OCI-LY7 (cell line): Measurements from ENCODE around the gene NSRP1. TPM values are rescaled to one million over a fixed set of nuclear protein-coding genes. Genes with fewer than 3 reads are reported as not detected.
"Not testable (repeated sequence)": the region's sequence is repeated elsewhere in the genome, so short reads cannot be mapped to it uniquely, and the experiment has no call there.

Experiments
- BruUV-seq: library from RNA; stranded (reverse); fragments of 400-500 nt; replicated peaks from 2 replicates; lab custom pipeline; 2021; lab: Mats Ljungman, UMichigan
- CTCF ChIA-PET: fragments of 300-600 bp; sonication (Branson Sonifier 250); formaldehyde crosslinking; loops from one replicate; lab custom pipeline; 2022; ENCODE audit warnings: antibody characterized with exemption; ENCODE audit not compliant: unreplicated experiment; lab: Charles Lee
- POLR2A ChIA-PET: fragments of 300-600 bp; sonication (Branson Sonifier 250); formaldehyde crosslinking; loops from one replicate; lab custom pipeline; 2022; ENCODE audit warnings: antibody characterized with exemption; lab: Charles Lee
- DNase-seq: peaks from one replicate; pipeline ENCODE4 v3.0.0-alpha.2; 2015; ENCODE audit warnings: low spot score
- H2AFZ ChIP-seq: fragments of 200-600 bp; sonication (generic), shearing (Covaris generic); 2 replicates; pipeline ENCODE4 v1.6.1; 2014; ENCODE audit warnings: mild to moderate bottlenecking, antibody characterized with exemption, low read length, moderate library complexity
- H3K27ac ChIP-seq: fragments of 200-600 bp; sonication (generic); 2 replicates; pipeline ENCODE4 v1.5.1; 2014; ENCODE audit warnings: mixed run types, low read depth, mild to moderate bottlenecking, moderate library complexity, low read length, inconsistent platforms; ENCODE audit not compliant: poor library complexity, severe bottlenecking
- H3K36me3 ChIP-seq: fragments of 200-600 bp; sonication (generic); 2 replicates; pipeline ENCODE4 v1.6.1; 2014; ENCODE audit warnings: mild to moderate bottlenecking, antibody characterized with exemption, low read length, moderate library complexity, mixed read lengths; ENCODE audit not compliant: insufficient read depth
- H3K4me1 ChIP-seq: fragments of 200-600 bp; sonication (generic); 2 replicates; pipeline ENCODE4 v1.5.1; 2014; ENCODE audit warnings: mild to moderate bottlenecking, low read length; ENCODE audit not compliant: insufficient read depth, poor library complexity, severe bottlenecking
- H3K4me2 ChIP-seq: fragments of 200-600 bp; sonication (generic); 2 replicates; pipeline ENCODE4 v1.6.1; 2014; ENCODE audit warnings: mild to moderate bottlenecking, low read length
- H3K4me3 ChIP-seq: fragments of 200-600 bp; sonication (generic); 2 replicates; pipeline ENCODE4 v1.5.1; 2014; ENCODE audit warnings: mild to moderate bottlenecking, low read depth, low read length; ENCODE audit not compliant: poor library complexity, severe bottlenecking
- H3K79me2 ChIP-seq: fragments of 200-600 bp; sonication (generic); 2 replicates; pipeline ENCODE4 v1.6.1; 2016; ENCODE audit warnings: low read depth, mild to moderate bottlenecking, low read length, moderate library complexity, mixed read lengths; ENCODE audit not compliant: insufficient read depth
- H3K9me2 ChIP-seq: fragments of 200-600 bp; sonication (generic); 2 replicates; pipeline ENCODE4 v1.6.1; 2016; ENCODE audit warnings: mild to moderate bottlenecking, low read length, mixed read lengths; ENCODE audit not compliant: insufficient read depth
- H3K9me3 ChIP-seq: fragments of 200-600 bp; sonication (generic); 2 replicates; pipeline ENCODE4 v1.6.1; 2014; ENCODE audit warnings: mild to moderate bottlenecking, mixed run types, low read length, mixed read lengths
- H4K20me1 ChIP-seq: fragments of 200-600 bp; sonication (generic); 2 replicates; pipeline ENCODE4 v1.6.1; 2014; ENCODE audit warnings: mild to moderate bottlenecking, antibody characterized with exemption, low read length, moderate library complexity, mixed read lengths; ENCODE audit not compliant: insufficient read depth
- EZH2phosphoT487 ChIP-seq: fragments of 200-600 bp; sonication (generic); IDR thresholded peaks from 2 replicates; pipeline ENCODE4 v1.6.1; 2018; ENCODE audit warnings: low read depth, borderline replicate concordance, mild to moderate bottlenecking, mixed run types, antibody characterized with exemption, low read length, moderate library complexity, mixed read lengths
- intact Hi-C: fragments of 100-400 bp; cut with micrococcal nuclease; formaldehyde crosslinking; loops from one replicate; pipeline ENCODE4 v1.10.0; 2022; ENCODE audit not compliant: unreplicated experiment
- total RNA-seq, 2 experiments: library from RNA; depleted of rRNA in 1 of 2; stranded (reverse); fragments of >200 nt in 1 of 2; shearing (Covaris generic) in 1 of 2; gene quantifications; 2 replicates each; pipeline ENCODE4 v1.2.3, GENCODE V29; 2014 to 2022
- TF ChIP-seq, protein P1 (sequence below): fragments of 200-600 bp; sonication (generic); conservative IDR thresholded peaks from 2 replicates; pipeline ENCODE4 v1.5.1; 2014; ENCODE audit warnings: mild to moderate bottlenecking, antibody characterized with exemption, low read length, moderate library complexity, mixed read lengths

NSRP1 gene
- total RNA-seq, 2 experiments from 2014 or later, result 18.6 to 44.1 TPM

DNA sequence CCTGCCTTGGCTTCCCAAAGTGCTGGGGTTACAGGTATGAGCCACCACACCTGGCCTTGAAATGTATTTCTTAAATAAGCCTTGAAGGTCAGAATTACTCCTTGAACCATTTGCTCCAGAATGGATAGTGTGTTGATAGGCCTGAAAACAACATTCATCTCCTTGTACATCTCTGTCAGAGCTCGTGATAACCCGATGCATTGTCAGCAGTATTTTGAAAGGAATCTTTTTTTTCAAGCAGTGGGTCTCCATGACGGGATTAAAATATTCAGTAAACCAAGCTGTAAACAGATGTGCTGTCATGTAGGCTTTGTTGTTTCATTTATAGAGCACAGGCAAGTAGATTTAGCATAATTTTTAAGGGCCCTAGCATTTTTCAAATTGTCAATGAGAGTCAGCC is 16.6 kb downstream of the NSRP1 start:
- Histone ChIP-seq H3K4me1 (no peaks in the 10 kb centered on the region), H4K20me1 (no peaks in the 10 kb centered on the region), H2AFZ (no peak overlapping the region), H3K27ac (no peak overlapping the region), H3K79me2 (peaks cover 64% of the 10 kb centered on the region), H3K4me2 (no peak overlapping the region), H3K36me3 (peaks cover 94% of the 10 kb centered on the region), H3K9me2 (no peaks in the 10 kb centered on the region), H3K4me3 (no peak overlapping the region), H3K9me3 (no peaks in the 10 kb centered on the region)
- ChIA-PET CTCF (no interaction called here), POLR2A (interaction anchor here (0.7 kb wide), 1 partner anchor 19 kb away, joined by 8 read pairs; no protein-coding TSS in a partner anchor)
- DNase-seq, result no peak
- intact Hi-C loops, result no loop called here
- TF ChIP-seq, protein P1, sequence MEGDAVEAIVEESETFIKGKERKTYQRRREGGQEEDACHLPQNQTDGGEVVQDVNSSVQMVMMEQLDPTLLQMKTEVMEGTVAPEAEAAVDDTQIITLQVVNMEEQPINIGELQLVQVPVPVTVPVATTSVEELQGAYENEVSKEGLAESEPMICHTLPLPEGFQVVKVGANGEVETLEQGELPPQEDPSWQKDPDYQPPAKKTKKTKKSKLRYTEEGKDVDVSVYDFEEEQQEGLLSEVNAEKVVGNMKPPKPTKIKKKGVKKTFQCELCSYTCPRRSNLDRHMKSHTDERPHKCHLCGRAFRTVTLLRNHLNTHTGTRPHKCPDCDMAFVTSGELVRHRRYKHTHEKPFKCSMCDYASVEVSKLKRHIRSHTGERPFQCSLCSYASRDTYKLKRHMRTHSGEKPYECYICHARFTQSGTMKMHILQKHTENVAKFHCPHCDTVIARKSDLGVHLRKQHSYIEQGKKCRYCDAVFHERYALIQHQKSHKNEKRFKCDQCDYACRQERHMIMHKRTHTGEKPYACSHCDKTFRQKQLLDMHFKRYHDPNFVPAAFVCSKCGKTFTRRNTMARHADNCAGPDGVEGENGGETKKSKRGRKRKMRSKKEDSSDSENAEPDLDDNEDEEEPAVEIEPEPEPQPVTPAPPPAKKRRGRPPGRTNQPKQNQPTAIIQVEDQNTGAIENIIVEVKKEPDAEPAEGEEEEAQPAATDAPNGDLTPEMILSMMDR, result no peak
- TF ChIP-seq EZH2phosphoT487, result no peak
- no TSS peak for BruUV-seq

DNA sequence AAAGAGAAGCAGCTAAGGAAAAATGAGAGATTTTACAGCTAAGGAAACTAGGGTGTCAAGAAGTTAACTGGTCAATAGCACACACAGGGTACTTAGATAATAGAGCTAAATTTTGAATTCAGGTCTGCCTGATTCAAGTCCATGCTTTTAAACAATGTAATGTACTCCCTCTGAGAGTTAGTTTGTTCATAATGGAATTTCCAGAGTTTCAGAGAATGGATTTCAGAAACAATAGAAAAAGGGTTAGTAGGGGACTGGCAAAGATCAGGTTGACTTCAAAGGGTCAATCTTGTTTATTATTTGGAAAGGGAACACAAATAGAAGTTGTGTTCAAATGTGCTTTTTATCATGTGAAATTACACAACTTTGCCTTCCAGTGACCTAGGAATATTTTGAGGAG is 17.9 kb downstream of the NSRP1 start:
- no peaks in the 10 kb centered on the region for H3K9me3 ChIP-seq
- CTCF ChIA-PET, result no interaction called here
- peaks cover 63% of the 10 kb centered on the region for H3K79me2 ChIP-seq
- H3K9me2 ChIP-seq, result no peaks in the 10 kb centered on the region
- POLR2A ChIA-PET, result interaction anchor here (0.8 kb wide), 1 partner anchor 17 kb away, joined by 4 read pairs; no protein-coding TSS in a partner anchor
- DNase-seq, result no peak
- no peak overlapping the region for H3K4me3 ChIP-seq
- intact Hi-C loops, result no loop called here
- H3K4me2 ChIP-seq, result no peak overlapping the region
- no peaks in the 10 kb centered on the region for H4K20me1 ChIP-seq
- BruUV-seq, result TSS peak; percentile 8
- peaks cover 89% of the 10 kb centered on the region for H3K36me3 ChIP-seq
- TF ChIP-seq, protein P1, result no peak
- TF ChIP-seq EZH2phosphoT487, result no peak
- H3K4me1 ChIP-seq, result no peaks in the 10 kb centered on the region
- no peak overlapping the region for H3K27ac ChIP-seq
- H2AFZ ChIP-seq, result no peak overlapping the region

DNA sequence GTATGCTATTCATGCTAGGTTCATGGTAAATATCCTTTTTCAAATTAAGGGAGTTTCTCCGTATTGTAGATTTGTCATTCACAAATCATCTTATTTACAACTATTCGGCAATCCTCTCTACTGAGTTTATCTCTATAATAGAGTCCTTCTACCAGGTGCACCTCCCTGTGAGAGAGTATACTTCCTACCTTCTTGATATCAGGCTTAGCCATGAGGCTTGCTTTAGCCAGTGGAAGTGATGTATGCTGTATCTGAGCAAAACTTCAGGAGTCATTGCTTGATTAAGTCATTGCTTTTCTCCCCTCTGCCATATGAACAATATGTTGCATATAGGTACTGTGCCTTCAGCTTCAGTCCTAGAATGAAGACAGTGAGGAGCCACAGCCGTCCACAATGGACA is 20.5 kb downstream of the NSRP1 start:
- no peak overlapping the region for H3K27ac ChIP-seq
- DNase-seq, result no peak
- no peak overlapping the region for H3K4me3 ChIP-seq
- POLR2A ChIA-PET, result no interaction called here
- no peaks in the 10 kb centered on the region for H3K4me1 ChIP-seq
- no TSS peak for BruUV-seq
- CTCF ChIA-PET, result no interaction called here
- H2AFZ ChIP-seq, result no peak overlapping the region
- no peak overlapping the region for H3K4me2 ChIP-seq
- peaks cover 64% of the 10 kb centered on the region for H3K79me2 ChIP-seq
- intact Hi-C loops, result no loop called here
- no peaks in the 10 kb centered on the region for H3K9me2 ChIP-seq
- H3K9me3 ChIP-seq, result no peaks in the 10 kb centered on the region
- H3K36me3 ChIP-seq, result peaks cover 71% of the 10 kb centered on the region
- TF ChIP-seq EZH2phosphoT487, result no peak
- TF ChIP-seq, protein P1, result no peak
- no peaks in the 10 kb centered on the region for H4K20me1 ChIP-seq

DNA sequence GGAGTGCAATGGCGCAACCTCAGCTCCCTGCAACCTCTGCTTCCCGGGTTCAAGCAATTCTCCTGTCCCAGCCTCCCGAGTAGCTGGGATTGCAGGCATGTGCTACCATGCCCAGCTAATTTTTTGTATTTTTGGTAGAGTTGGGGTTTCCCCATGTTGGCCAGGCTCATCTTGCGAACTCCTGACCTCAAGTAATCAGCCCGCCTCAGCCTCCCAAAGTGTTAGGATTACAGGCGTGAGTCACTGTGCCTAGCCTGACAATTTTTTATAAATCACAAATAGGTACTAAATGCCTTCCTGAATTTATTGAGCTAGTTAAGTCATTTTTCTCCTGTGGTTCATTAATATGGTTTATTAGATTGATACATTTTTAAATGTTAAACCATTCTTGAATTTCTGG is 31.2 kb downstream of the NSRP1 start:
- CTCF ChIA-PET, DNase-seq: not testable (repeated sequence)

More for the DNA sequence above, 31.2 kb downstream of the NSRP1 start:
- Histone ChIP-seq H3K79me2 (peaks cover 66% of the 10 kb centered on the region), H3K36me3 (peaks cover 44% of the 10 kb centered on the region)
- H3K4me1 ChIP-seq, BruUV-seq, H3K4me2 ChIP-seq, POLR2A ChIA-PET, H3K9me2 ChIP-seq, H3K9me3 ChIP-seq, intact Hi-C loops, H2AFZ ChIP-seq, H3K4me3 ChIP-seq, H3K27ac ChIP-seq, H4K20me1 ChIP-seq: not testable (repeated sequence)
